HepG2 (cell line): Measurements from ENCODE around the gene BID. TPM values are rescaled to one million over a fixed set of nuclear protein-coding genes. Genes with fewer than 3 reads are reported as not detected.

Experiments
- DPF2 ChIP-seq: sonication (generic); formaldehyde crosslinking; IDR thresholded peaks from 2 replicates; pipeline ENCODE4 v1.4.0; 2020; ENCODE audit warnings: mild to moderate bottlenecking, low read depth, missing genetic modification reagents, borderline replicate concordance
- GZF1 ChIP-seq: sonication (generic); formaldehyde crosslinking; IDR thresholded peaks from 2 replicates; pipeline ENCODE4 v1.5.1; 2020; ENCODE audit warnings: mild to moderate bottlenecking, missing genetic modification reagents
- JUN ChIP-seq: sonication (generic); formaldehyde crosslinking; IDR thresholded peaks from 2 replicates; pipeline ENCODE4 v1.4.0; 2020; ENCODE audit warnings: mild to moderate bottlenecking, missing genetic modification reagents
- MEF2D ChIP-seq: sonication (generic); formaldehyde crosslinking; IDR thresholded peaks from 2 replicates; pipeline ENCODE4 v1.5.1; 2020; ENCODE audit warnings: mild to moderate bottlenecking, missing genetic modification reagents
- MTA3 ChIP-seq: sonication (generic); formaldehyde crosslinking; IDR thresholded peaks from 2 replicates; pipeline ENCODE4 v1.4.0; 2020; ENCODE audit warnings: missing genetic modification reagents
- NCOR1 ChIP-seq: fragments of 200-600 bp; sonication (generic); IDR thresholded peaks from 2 replicates; pipeline ENCODE4 v1.7.0; 2017; ENCODE audit warnings: antibody characterized with exemption, low read length, borderline replicate concordance
- NFKB2 ChIP-seq: sonication (generic); formaldehyde crosslinking; IDR thresholded peaks from 2 replicates; pipeline ENCODE4 v1.4.0; 2020; ENCODE audit warnings: missing genetic modification reagents, borderline replicate concordance
- NR2C2 ChIP-seq: sonication (generic); formaldehyde crosslinking; IDR thresholded peaks from 2 replicates; pipeline ENCODE4 v1.4.0; 2020; ENCODE audit warnings: missing genetic modification reagents, mild to moderate bottlenecking, moderate library complexity, borderline replicate concordance
- SPEN ChIP-seq: sonication (generic); formaldehyde crosslinking; IDR thresholded peaks from 2 replicates; pipeline ENCODE4 v1.5.1; 2020; ENCODE audit warnings: low read depth, mild to moderate bottlenecking, missing genetic modification reagents
- TMF1 ChIP-seq: sonication (generic); formaldehyde crosslinking; IDR thresholded peaks from 2 replicates; pipeline ENCODE4 v1.8.1; 2022; ENCODE audit warnings: low read depth, missing genetic modification reagents
- ZNF136 ChIP-seq: sonication (generic); formaldehyde crosslinking; IDR thresholded peaks from 2 replicates; pipeline ENCODE4 v1.8.1; 2022; ENCODE audit warnings: low read depth, mild to moderate bottlenecking, moderate library complexity, missing genetic modification reagents
- ZNF296 ChIP-seq: sonication (generic); formaldehyde crosslinking; conservative IDR thresholded peaks from 2 replicates; pipeline ENCODE4 v1.5.0; 2020; ENCODE audit warnings: mild to moderate bottlenecking, missing genetic modification reagents
- ZNF550 ChIP-seq: sonication (generic); formaldehyde crosslinking; IDR thresholded peaks from 2 replicates; pipeline ENCODE4 v1.4.0; 2020; ENCODE audit warnings: mild to moderate bottlenecking, missing genetic modification reagents, borderline replicate concordance
- ZNF552 ChIP-seq: sonication (generic); formaldehyde crosslinking; IDR thresholded peaks from 2 replicates; pipeline ENCODE4 v1.9.0; 2022; ENCODE audit warnings: missing genetic modification reagents, mild to moderate bottlenecking, borderline replicate concordance
- ZNF660 ChIP-seq: sonication (generic); formaldehyde crosslinking; IDR thresholded peaks from 2 replicates; pipeline ENCODE4 v1.5.1; 2020; ENCODE audit warnings: mild to moderate bottlenecking, low read depth, missing genetic modification reagents, borderline replicate concordance
- ZNF672 ChIP-seq: sonication (generic); formaldehyde crosslinking; IDR thresholded peaks from 2 replicates; pipeline ENCODE4 v1.8.1; 2022; ENCODE audit warnings: missing genetic modification reagents
- ZNF746 ChIP-seq: sonication (generic); formaldehyde crosslinking; IDR thresholded peaks from 2 replicates; pipeline ENCODE4 v1.8.0; 2022; ENCODE audit warnings: mild to moderate bottlenecking, missing genetic modification reagents
- ZNF782 ChIP-seq: sonication (generic); formaldehyde crosslinking; IDR thresholded peaks from 2 replicates; pipeline ENCODE4 v1.4.0; 2020; ENCODE audit warnings: missing genetic modification reagents, mild to moderate bottlenecking, borderline replicate concordance
- ZNF816 ChIP-seq: sonication (generic); formaldehyde crosslinking; IDR thresholded peaks from 2 replicates; pipeline ENCODE4 v1.8.0; 2022; ENCODE audit warnings: missing genetic modification reagents, mild to moderate bottlenecking, borderline replicate concordance
- polyA plus RNA-seq, 8 experiments: library from polyadenylated mRNA; depleted of rRNA in 3 of 8; stranded (reverse) in 7 of 8; unstranded in 1 of 8; fragments of >200 nt; fragmentation: Illumina TruSeq in 4 of 8; extraction: Trizol in 4 of 8; gene quantifications; 2 replicates each; pipeline versions ENCODE4 v1.2.1 to v1.2.3, GENCODE V29; 2011 to 2016; ENCODE audit warnings: low read depth in 4 of 8, missing spikeins in 1 of 8, mixed read lengths in 1 of 8; ENCODE audit not compliant: insufficient read depth in 1 of 8
- total RNA-seq, 5 experiments: library from RNA; depleted of rRNA; stranded (reverse); fragments of >200 nt; fragmentation: Illumina TruSeq; extraction: Trizol; gene quantifications; 2 replicates each; pipeline ENCODE4 v1.2.3, GENCODE V29; 2016; ENCODE audit warnings: low read depth in 1 of 5
- TF ChIP-seq, protein P1 (sequence below): sonication (generic); formaldehyde crosslinking; IDR thresholded peaks from 2 replicates; pipeline ENCODE4 v1.8.1; 2022; ENCODE audit warnings: mild to moderate bottlenecking, missing genetic modification reagents
- TF ChIP-seq, protein P2 (sequence below): sonication (generic); formaldehyde crosslinking; IDR thresholded peaks from 2 replicates; pipeline ENCODE4 v1.8.1; 2023; ENCODE audit warnings: mild to moderate bottlenecking, missing genetic modification reagents, borderline replicate concordance
- TF ChIP-seq, protein P3 (sequence below): sonication (generic); formaldehyde crosslinking; IDR thresholded peaks from 2 replicates; pipeline ENCODE4 v1.5.1; 2020; ENCODE audit warnings: missing genetic modification reagents, mild to moderate bottlenecking, borderline replicate concordance
- TF ChIP-seq, protein P4 (sequence below): sonication (generic); formaldehyde crosslinking; IDR thresholded peaks from 2 replicates; pipeline ENCODE4 v1.4.0; 2020; ENCODE audit warnings: low read depth, mild to moderate bottlenecking, missing genetic modification reagents
- TF ChIP-seq, protein P5 (sequence below): IDR thresholded peaks from 2 replicates; pipeline ENCODE4 v1.6.1; 2016; ENCODE audit warnings: low read depth, borderline replicate concordance
- TF ChIP-seq, protein P6 (sequence below): sonication (generic); formaldehyde crosslinking; IDR thresholded peaks from 2 replicates; pipeline ENCODE4 v1.8.1; 2023; ENCODE audit warnings: mild to moderate bottlenecking, missing genetic modification reagents

Gene BID
- total and polyA plus RNA-seq, 2 of the 13 experiments (the other 11 are each of a cell fraction or from before 2014, with no cell fraction given): 35.3 to 51.7 TPM

DNA sequence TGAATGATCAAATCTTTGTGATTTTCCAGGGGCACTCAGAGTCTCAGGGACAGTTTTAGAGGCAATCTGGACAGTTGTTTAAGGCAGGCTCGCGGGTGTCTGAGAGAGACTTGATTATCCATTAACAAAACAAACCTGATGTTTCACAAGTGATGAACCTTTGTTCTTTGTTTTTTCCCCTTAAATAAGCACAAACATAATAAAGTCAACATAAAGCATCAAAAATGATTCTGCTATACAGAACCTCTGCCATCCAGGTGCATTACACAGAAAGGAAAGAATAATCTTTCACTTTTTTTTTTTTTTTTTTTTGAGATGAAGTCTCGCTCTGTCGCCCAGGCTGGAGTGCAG lies 13.2 kb downstream of the BID start (continued):
- TF ChIP-seq SPEN (CRISPR knock-in tag) (no peak), TMF1 (CRISPR knock-in tag) (no peak), ZNF816 (no peak), ZNF660 (CRISPR knock-in tag) (no peak), NCOR1 (peak; percentile 6; the same call in 1 of the 2 replicates), ZNF746 (CRISPR knock-in tag) (no peak), MTA3 (CRISPR knock-in tag) (no peak), ZNF552 (CRISPR knock-in tag) (no peak), ZNF550 (CRISPR knock-in tag) (no peak), JUN (CRISPR knock-in tag) (no peak), ZNF296 (CRISPR knock-in tag) (no peak), NR2C2 (no peak), DPF2 (CRISPR knock-in tag) (no peak), ZNF672 (CRISPR knock-in tag) (no peak), NFKB2 (CRISPR knock-in tag) (no peak), ZNF136 (CRISPR knock-in tag) (no peak), GZF1 (no peak), MEF2D (CRISPR knock-in tag) (no peak), ZNF782 (CRISPR knock-in tag) (no peak)
- TF ChIP-seq, protein P1, sequence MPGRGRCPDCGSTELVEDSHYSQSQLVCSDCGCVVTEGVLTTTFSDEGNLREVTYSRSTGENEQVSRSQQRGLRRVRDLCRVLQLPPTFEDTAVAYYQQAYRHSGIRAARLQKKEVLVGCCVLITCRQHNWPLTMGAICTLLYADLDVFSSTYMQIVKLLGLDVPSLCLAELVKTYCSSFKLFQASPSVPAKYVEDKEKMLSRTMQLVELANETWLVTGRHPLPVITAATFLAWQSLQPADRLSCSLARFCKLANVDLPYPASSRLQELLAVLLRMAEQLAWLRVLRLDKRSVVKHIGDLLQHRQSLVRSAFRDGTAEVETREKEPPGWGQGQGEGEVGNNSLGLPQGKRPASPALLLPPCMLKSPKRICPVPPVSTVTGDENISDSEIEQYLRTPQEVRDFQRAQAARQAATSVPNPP (CRISPR knock-in tag): no peak
- TF ChIP-seq, protein P2, sequence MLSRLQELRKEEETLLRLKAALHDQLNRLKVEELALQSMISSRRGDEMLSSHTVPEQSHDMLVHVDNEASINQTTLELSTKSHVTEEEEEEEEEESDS (CRISPR knock-in tag): no peak
- TF ChIP-seq, protein P3, sequence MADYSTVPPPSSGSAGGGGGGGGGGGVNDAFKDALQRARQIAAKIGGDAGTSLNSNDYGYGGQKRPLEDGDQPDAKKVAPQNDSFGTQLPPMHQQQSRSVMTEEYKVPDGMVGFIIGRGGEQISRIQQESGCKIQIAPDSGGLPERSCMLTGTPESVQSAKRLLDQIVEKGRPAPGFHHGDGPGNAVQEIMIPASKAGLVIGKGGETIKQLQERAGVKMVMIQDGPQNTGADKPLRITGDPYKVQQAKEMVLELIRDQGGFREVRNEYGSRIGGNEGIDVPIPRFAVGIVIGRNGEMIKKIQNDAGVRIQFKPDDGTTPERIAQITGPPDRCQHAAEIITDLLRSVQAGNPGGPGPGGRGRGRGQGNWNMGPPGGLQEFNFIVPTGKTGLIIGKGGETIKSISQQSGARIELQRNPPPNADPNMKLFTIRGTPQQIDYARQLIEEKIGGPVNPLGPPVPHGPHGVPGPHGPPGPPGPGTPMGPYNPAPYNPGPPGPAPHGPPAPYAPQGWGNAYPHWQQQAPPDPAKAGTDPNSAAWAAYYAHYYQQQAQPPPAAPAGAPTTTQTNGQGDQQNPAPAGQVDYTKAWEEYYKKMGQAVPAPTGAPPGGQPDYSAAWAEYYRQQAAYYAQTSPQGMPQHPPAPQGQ (CRISPR knock-in tag): no peak
- TF ChIP-seq, protein P4, sequence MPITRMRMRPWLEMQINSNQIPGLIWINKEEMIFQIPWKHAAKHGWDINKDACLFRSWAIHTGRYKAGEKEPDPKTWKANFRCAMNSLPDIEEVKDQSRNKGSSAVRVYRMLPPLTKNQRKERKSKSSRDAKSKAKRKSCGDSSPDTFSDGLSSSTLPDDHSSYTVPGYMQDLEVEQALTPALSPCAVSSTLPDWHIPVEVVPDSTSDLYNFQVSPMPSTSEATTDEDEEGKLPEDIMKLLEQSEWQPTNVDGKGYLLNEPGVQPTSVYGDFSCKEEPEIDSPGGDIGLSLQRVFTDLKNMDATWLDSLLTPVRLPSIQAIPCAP: no peak
- TF ChIP-seq, protein P5, sequence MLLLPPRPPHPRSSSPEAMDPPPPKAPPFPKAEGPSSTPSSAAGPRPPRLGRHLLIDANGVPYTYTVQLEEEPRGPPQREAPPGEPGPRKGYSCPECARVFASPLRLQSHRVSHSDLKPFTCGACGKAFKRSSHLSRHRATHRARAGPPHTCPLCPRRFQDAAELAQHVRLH (CRISPR knock-in tag): no peak
- TF ChIP-seq, protein P6, sequence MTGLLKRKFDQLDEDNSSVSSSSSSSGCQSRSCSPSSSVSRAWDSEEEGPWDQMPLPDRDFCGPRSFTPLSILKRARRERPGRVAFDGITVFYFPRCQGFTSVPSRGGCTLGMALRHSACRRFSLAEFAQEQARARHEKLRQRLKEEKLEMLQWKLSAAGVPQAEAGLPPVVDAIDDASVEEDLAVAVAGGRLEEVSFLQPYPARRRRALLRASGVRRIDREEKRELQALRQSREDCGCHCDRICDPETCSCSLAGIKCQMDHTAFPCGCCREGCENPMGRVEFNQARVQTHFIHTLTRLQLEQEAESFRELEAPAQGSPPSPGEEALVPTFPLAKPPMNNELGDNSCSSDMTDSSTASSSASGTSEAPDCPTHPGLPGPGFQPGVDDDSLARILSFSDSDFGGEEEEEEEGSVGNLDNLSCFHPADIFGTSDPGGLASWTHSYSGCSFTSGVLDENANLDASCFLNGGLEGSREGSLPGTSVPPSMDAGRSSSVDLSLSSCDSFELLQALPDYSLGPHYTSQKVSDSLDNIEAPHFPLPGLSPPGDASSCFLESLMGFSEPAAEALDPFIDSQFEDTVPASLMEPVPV (CRISPR knock-in tag): no peak
